ENCODE measurements around the gene MAST1.
"Not testable (repeated sequence)": the region's sequence is repeated elsewhere in the genome, so short reads cannot be mapped to it uniquely, and the experiment has no call there.

The MAST1 gene

GRCh38 chr19:12899891-12900518, 61.7 kb downstream of the MAST1 start:
- DNase-seq: no peak

- DNase-seq: no peak
Observed at GRCh38 chr19:12907166-12907565, 68.9 kb downstream of the MAST1 start.

GRCh38 chr19:12912571-12912970, 74.3 kb downstream of the MAST1 start:
- DNase-seq: peak; percentile 97

- peak; percentile 99 for DNase-seq
Observed at GRCh38 chr19:12913011-12913561, 74.8 kb downstream of the MAST1 start.

- DNase-seq: no peak
Observed at GRCh38 chr19:12913851-12914690, 75.8 kb downstream of the MAST1 start.

GRCh38 chr19:12915860-12916259, 77.5 kb downstream of the MAST1 start:
- not testable (repeated sequence) for DNase-seq

- DNase-seq: no peak
Observed at GRCh38 chr19:12918253-12918652, 79.9 kb downstream of the MAST1 start.

GRCh38 chr19:12921047-12921446, 82.7 kb downstream of the MAST1 start:
- DNase-seq: no peak

- no peak for DNase-seq
Observed at GRCh38 chr19:12922959-12923358, 84.6 kb downstream of the MAST1 start.
